Ishikawa (cell line): Measurements from ENCODE around the gene CAMK1G.

Experiments used
- CEBPB ChIP-seq: IDR thresholded peaks from 2 replicates; pipeline ENCODE4 v1.6.1; 2012
- TEAD4 ChIP-seq: IDR thresholded peaks from 2 replicates; pipeline ENCODE4 v1.6.1; 2012

- TF ChIP-seq CEBPB (no peak), TEAD4 (no peak)
Observed at GRCh38 chr1:209609791-209610630, 26.5 kb downstream of the CAMK1G start.
